Stimulated activated CD4-positive, alpha-beta T cell treated with anti-CD3 and anti-CD28 coated beads, Interleukin-2, amount 100 ng/mL, for 48 hours (primary cell): ENCODE measurements around the gene GUCY1B1.

Experiments used
- DNase-seq, 2 donors: peaks; one replicate each; pipeline ENCODE4 v3.0.0-alpha.2; 2020

GUCY1B1 gene

DNA sequence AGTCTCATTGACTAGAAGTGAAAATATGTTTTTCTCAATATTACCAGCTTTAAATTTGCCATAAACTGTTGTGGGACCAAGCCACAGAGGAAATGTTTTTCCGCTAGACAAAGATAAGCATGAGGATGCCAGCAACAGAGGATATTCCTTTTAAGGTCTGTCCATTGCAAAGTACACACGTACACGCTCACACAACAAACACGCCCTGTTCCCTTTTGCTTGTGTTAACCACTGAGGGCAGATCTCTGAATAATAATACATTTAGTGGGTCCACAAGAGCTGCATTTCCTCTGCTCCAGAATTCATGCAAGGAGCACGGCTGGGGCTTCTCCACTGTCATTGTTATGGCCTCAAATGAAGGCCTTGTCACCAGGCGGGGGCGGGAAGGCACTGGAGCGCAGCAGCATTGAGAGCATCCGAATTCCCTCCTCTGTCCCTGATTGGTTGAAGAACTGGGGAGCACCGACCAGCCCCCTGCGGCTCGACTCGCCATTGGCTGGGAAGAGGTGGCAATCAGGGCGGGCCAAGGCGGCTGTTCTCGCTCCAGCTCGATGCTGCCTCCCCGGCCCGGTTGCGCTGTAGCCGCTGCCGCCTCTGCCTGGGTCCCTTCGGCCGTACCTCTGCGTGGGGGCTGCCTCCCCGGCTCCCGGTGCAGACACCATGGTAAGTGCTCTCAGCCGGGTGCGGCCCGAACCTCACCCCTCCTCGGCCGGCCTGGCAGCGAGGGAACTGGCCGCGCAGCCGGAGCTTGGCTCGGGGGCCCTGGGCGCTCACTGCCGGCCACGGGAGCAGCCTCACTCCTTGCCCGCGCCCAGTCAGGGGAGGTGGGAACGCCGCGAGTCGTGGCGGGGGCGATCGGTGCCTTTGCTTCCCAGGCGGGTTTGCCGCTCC is at the start of gene GUCY1B1:
GUCY1B1 (plus strand) TSS at position 541 of the 891 bp plus-strand sequence; CDS start at position 661, 120 bp downstream.
- peak; percentile 28 to 56 for DNase-seq

DNA sequence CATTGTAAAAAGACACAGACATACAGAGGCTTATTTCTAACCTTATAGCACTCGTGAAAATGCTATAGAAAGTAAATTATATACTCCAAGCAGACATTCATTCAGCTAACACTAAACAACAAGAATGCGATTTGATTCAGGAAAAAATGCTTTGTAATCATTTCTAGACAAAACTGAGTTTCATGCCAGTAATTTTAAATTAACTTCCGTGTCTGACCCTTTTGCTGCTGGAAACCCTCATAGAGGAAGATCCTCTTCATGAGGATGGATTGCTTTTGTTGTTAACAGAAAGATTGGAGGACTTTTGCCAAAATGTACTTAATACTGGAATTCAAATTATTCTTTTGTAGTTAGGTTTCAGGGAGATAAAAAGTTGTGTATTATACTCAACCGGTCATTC is 48.9 kb upstream of the GUCY1B1 start:
- no peak for DNase-seq

DNA sequence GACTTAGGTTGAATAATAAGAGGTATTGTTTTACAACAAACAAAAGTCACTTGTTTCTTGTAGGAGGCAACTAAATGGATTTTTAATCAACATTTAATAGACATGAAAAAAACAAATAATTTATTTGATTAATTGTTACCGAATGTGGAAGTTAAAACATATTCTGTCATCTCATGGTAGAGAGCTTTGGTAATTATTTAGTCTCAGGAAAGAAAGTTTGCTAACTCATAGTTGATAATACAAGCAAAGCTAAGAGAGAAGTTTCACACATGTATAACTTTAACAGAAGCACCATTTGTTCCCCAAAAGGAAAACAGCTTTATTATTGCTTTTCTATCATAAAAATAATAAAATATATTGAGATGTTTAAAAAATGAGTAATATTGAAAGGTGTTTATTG is 47.3 kb upstream of the GUCY1B1 start:
- no peak for DNase-seq

GRCh38 chr4:155712846-155713245 is 46.0 kb upstream of the GUCY1B1 start:
- DNase-seq, result no peak

- no peak for DNase-seq
Observed at GRCh38 chr4:155713911-155714310, 44.9 kb upstream of the GUCY1B1 start.

GRCh38 chr4:155722336-155722735 is 36.5 kb upstream of the GUCY1B1 start:
- DNase-seq, result no peak

GRCh38 chr4:155722816-155723499 is 35.9 kb upstream of the GUCY1B1 start:
- no peak for DNase-seq

- no peak for DNase-seq
Observed at GRCh38 chr4:155724731-155725130, 34.1 kb upstream of the GUCY1B1 start.

DNA sequence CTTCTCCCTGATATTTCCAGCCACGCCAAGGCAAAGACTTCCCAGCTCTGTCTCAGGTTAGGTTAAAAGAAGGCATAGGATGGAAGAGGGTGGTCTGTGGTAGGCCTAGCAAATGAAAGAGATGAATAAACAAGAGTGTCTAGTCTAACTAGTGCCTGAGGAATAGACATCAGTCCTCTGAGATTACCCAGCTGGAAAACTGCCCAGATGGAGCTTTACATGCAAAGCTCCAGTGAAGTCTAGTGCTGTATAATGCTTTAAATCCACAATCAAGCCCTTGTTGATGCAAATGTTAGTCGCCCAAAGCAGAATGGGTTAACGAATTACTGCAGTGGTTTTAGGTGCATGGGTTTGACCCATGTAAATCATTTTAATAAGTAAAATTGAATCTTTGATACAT is 24.8 kb upstream of the GUCY1B1 start:
- no peak for DNase-seq

- no peak for DNase-seq
Observed at GRCh38 chr4:155734951-155735350, 23.9 kb upstream of the GUCY1B1 start.

- no peak for DNase-seq
Observed at GRCh38 chr4:155735496-155735895, 23.3 kb upstream of the GUCY1B1 start.

GRCh38 chr4:155738548-155738947 is 20.3 kb upstream of the GUCY1B1 start:
- DNase-seq, result no peak

DNA sequence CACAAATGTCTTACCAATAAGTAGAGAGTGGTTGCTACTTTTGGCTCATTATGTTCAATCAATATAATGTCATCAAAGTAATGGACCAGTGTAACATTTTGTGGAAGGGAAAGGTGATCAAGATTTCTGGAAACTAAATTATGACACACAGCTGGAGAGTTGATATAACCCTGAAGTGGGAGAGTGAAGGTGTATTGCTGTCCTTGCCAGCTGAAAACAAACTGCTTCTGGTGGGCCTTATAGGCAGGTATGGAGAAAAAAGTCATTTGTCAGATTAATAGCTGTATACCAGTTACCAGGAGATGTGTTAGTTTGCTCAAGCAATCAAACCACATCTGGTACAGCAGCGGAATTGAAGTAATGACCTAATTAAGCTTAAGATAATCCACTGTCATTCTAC is 17.3 kb upstream of the GUCY1B1 start:
- DNase-seq, result no peak

DNA sequence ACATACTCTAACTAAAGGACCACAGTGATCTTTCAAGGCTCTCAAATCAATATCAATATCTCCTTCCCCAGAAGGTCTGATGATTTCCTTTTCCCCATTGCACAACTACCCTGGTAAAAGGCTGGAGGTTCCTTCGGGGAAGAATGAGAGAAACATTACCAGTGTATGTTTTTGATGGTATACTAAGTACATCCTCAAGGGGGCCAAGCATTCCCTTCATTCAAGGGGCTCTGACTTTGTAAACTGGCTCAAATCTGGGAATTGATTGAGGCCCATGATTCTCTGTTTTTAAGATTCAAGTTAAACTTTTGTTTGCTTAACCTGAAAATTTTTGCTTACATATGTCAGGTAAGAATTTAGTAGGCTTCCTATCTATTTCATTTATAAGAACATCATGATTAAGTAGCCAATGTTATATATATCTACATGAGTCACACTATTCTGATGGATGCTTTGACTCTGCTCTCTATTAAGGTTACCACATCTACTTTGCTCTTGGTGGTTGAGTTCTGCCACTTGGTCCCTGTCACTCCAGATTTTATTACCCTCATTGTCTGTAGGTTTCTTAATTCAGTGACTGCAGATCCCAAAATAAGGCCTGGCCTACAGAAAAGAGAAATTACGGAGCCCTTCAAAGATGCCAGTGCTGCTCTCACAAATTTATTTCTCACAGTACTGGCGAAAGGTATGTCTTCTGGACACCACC is 16.4 kb upstream of the GUCY1B1 start:
- no peak for DNase-seq

GRCh38 chr4:155745984-155746383 is 12.8 kb upstream of the GUCY1B1 start:
- no peak for DNase-seq

DNA sequence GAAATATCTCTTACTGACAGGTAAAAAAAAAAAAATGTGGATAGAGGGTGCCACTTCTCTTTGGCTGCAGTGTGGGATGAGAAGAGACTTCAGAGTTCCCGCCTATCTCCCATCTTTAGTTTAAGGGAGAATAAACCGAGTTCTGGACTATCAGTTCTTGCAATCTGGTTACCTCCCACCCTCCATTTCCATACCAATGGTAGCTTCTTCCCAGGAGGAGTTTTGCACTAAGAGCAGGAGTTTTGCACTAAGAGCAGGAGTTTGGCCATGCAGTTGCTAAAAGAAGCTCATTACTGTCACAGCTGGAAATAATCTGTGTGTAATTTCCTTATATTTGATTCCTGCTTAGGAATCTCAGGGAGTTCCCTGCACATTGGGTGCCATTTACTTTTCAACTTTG is 10.8 kb upstream of the GUCY1B1 start:
- DNase-seq, result no peak

- no peak for DNase-seq
Observed at GRCh38 chr4:155749041-155749440, 9.8 kb upstream of the GUCY1B1 start.

- no peak for DNase-seq
Observed at GRCh38 chr4:155751569-155751968, 7.3 kb upstream of the GUCY1B1 start.

GRCh38 chr4:155757745-155758265 is 1.0 kb upstream of the GUCY1B1 start:
- DNase-seq, result no peak

- DNase-seq, result no peak
Observed at GRCh38 chr4:155759372-155760252, 791 bp downstream of the GUCY1B1 start.

- no peak for DNase-seq
Observed at GRCh38 chr4:155761047-155761446, 2.2 kb downstream of the GUCY1B1 start.

GRCh38 chr4:155761916-155762315 is 3.1 kb downstream of the GUCY1B1 start:
- no peak for DNase-seq
